HepG2 (cell line): Measurements from ENCODE around the gene RPSA. TPM values are rescaled to one million over a fixed set of nuclear protein-coding genes. Genes with fewer than 3 reads are reported as not detected.
A peak's percentile ranks its signal among the peaks of the same experiment; 100 is the strongest.

Source experiments
- ATAC-seq: fragments of 200-7000 bp; cut with Tn5 transposase; 3 replicates; pipeline ENCODE4 v1.9.1; 2020; ENCODE audit warnings: mild to moderate bottlenecking, moderate library complexity
- BruUV-seq: library from RNA; stranded (reverse); fragments of 400-500 nt; replicated peaks from 2 replicates; lab custom pipeline; 2021; lab: Mats Ljungman, UMichigan
- CTCF ChIA-PET: fragments of 300-600 bp; formaldehyde crosslinking; extraction: SDS; loops from one replicate; lab custom pipeline; 2021; ENCODE audit warnings: low total read pairs, inconsistent platforms, low intra/inter-chr PET ratio; lab: Yijun Ruan, JAX
- POLR2A ChIA-PET: fragments of 350-600 bp; sonication (Branson Sonifier 250); formaldehyde crosslinking; loops from one replicate; lab custom pipeline; 2020; ENCODE audit warnings: antibody characterized with exemption, inconsistent platforms; lab: Yijun Ruan, JAX
- DNase-seq: peaks from one replicate; pipeline ENCODE4 v3.0.0-alpha.2; 2015; ENCODE audit warnings: low spot score
- FAIRE-seq: peaks from 3 replicates; lab custom pipeline; 2011; peaks lifted over from hg19 to GRCh38; lab: Jason Lieb, UNC
- H2AFZ ChIP-seq: one replicate; pipeline ENCODE4 v1.6.1; 2011; ENCODE audit warnings: low read length, inconsistent platforms
- H3K27ac ChIP-seq: fragments of 300-600 bp; 3 replicates; pipeline ENCODE4 v1.8.0; 2011; ENCODE audit warnings: mixed run types, mild to moderate bottlenecking, mixed read lengths, low read length, inconsistent platforms; ENCODE audit not compliant: insufficient read depth; ENCODE audit errors: extremely low read length
- H3K27me3 ChIP-seq, 2 experiments: fragments of 200-600 bp in 1 of 2; 2 replicates in 1 of 2; 3 replicates in 1 of 2; pipeline versions ENCODE4 v1.6.0 to v1.8.0; 2011; ENCODE audit warnings: low read length in 2 of 2, mild to moderate bottlenecking in 2 of 2, moderate library complexity in 2 of 2, inconsistent platforms in 1 of 2; ENCODE audit not compliant: insufficient read depth in 2 of 2, control insufficient read depth in 1 of 2
- H3K36me3 ChIP-seq, 2 experiments: fragments of 200-600 bp in 1 of 2; replicated peaks in 1 of 2; 2 replicates in 1 of 2; 3 replicates in 1 of 2; pipeline versions ENCODE4 v1.5.1 to v1.8.0; 2011; ENCODE audit warnings: low read length in 2 of 2, inconsistent platforms in 1 of 2; ENCODE audit not compliant: insufficient read depth in 2 of 2, control insufficient read depth in 1 of 2
- H3K4me1 ChIP-seq: 2 replicates; pipeline ENCODE4 v1.5.1; 2012; ENCODE audit warnings: low read length, inconsistent platforms; ENCODE audit not compliant: insufficient read depth
- H3K4me2 ChIP-seq: 2 replicates; pipeline ENCODE4 v1.6.0; 2011; ENCODE audit warnings: low read depth, low read length, inconsistent platforms
- H3K4me3 ChIP-seq, 3 experiments: fragments of 200-600 bp in 1 of 3; sonication (generic), shearing (Covaris generic) in 1 of 3; replicated peaks in 1 of 3; 2 replicates each; pipeline ENCODE4 v1.5.1; 2011 to 2016; ENCODE audit warnings: low read length in 3 of 3, inconsistent platforms in 2 of 3, low read depth in 2 of 3, mild to moderate bottlenecking in 2 of 3, control low read depth in 1 of 3, mixed read lengths in 1 of 3; ENCODE audit not compliant: insufficient read depth in 1 of 3
- H3K79me2 ChIP-seq: one replicate; pipeline ENCODE4 v1.6.1; 2011; ENCODE audit warnings: low read length, inconsistent platforms; ENCODE audit not compliant: insufficient read depth
- H3K9ac ChIP-seq: 2 replicates; pipeline ENCODE4 v1.6.0; 2011; ENCODE audit warnings: mild to moderate bottlenecking, low read depth, low read length, inconsistent platforms; ENCODE audit not compliant: insufficient read depth
- H3K9me3 ChIP-seq: 2 replicates; pipeline ENCODE4 v1.5.1; 2012; ENCODE audit warnings: mild to moderate bottlenecking, low read length
- H4K20me1 ChIP-seq: 2 replicates; pipeline ENCODE4 v1.6.0; 2011; ENCODE audit warnings: inconsistent platforms, mild to moderate bottlenecking, low read length, moderate library complexity; ENCODE audit not compliant: insufficient read depth
- BCL6 ChIP-seq: IDR thresholded peaks from 2 replicates; pipeline ENCODE4 v1.6.1; 2016; ENCODE audit warnings: missing genetic modification reagents, missing compliant biosample characterization
- BRD4 ChIP-seq: sonication (generic); formaldehyde crosslinking; IDR thresholded peaks from 2 replicates; pipeline ENCODE4 v1.4.0; 2020; ENCODE audit warnings: missing genetic modification reagents
- EZH2 ChIP-seq: conservative IDR thresholded peaks from 2 replicates; pipeline ENCODE4 v1.6.1; 2012; ENCODE audit warnings: mild to moderate bottlenecking, low read depth, low read length, moderate library complexity
- FOSL2 ChIP-seq: sonication (generic); formaldehyde crosslinking; IDR thresholded peaks from 2 replicates; pipeline ENCODE4 v1.4.0; 2020; ENCODE audit warnings: missing genetic modification reagents
- HDAC6 ChIP-seq: fragments of 200-600 bp; sonication (generic); IDR thresholded peaks from 2 replicates; pipeline ENCODE4 v1.7.0; 2017; ENCODE audit warnings: mild to moderate bottlenecking, antibody characterized with exemption, low read length, low read depth
- ZGPAT ChIP-seq: IDR thresholded peaks from 2 replicates; pipeline ENCODE4 v1.6.1; 2016; ENCODE audit warnings: mild to moderate bottlenecking
- ZKSCAN1 ChIP-seq: fragments of 150-350 bp; IDR thresholded peaks from 2 replicates; pipeline ENCODE4 v1.6.1; 2014; ENCODE audit warnings: low read length
- ZNF280B ChIP-seq: sonication (generic); formaldehyde crosslinking; IDR thresholded peaks from 2 replicates; pipeline ENCODE4 v1.5.0; 2020; ENCODE audit warnings: missing genetic modification reagents, mild to moderate bottlenecking, borderline replicate concordance
- ZNF329 ChIP-seq: sonication (generic); formaldehyde crosslinking; IDR thresholded peaks from 2 replicates; pipeline ENCODE4 v1.9.0; 2021; ENCODE audit warnings: low read depth, mild to moderate bottlenecking, missing genetic modification reagents
- ZNF878 ChIP-seq: sonication (generic); formaldehyde crosslinking; IDR thresholded peaks from 2 replicates; pipeline ENCODE4 v1.8.1; 2023; ENCODE audit warnings: mild to moderate bottlenecking, missing genetic modification reagents, moderate library complexity
- WGBS: methylation state at CpG from one replicate; pipeline ENCODE4 v1.1.6; 2017; ENCODE audit warnings: low lambda C conversion rate; 5-methylcytosine and 5-hydroxymethylcytosine counted together
- in situ Hi-C: cut with HindIII; loops from 2 replicates; pipeline ENCODE4 v1.10.0; 2017; ENCODE audit warnings: low pct_unique_long_range_greater_than_20kb; ENCODE audit not compliant: extremely low pct_ligation_motif_present
- intact Hi-C: fragments of 100-400 bp; cut with micrococcal nuclease; formaldehyde crosslinking; loops from one replicate; pipeline ENCODE4 v1.10.0; 2022; ENCODE audit not compliant: unreplicated experiment
- polyA plus RNA-seq, 8 experiments: library from polyadenylated mRNA; depleted of rRNA in 3 of 8; stranded (reverse) in 7 of 8; unstranded in 1 of 8; fragments of >200 nt; fragmentation: Illumina TruSeq in 4 of 8; extraction: Trizol in 4 of 8; gene quantifications; 2 replicates each; pipeline versions ENCODE4 v1.2.1 to v1.2.3, GENCODE V29; 2011 to 2016; ENCODE audit warnings: low read depth in 4 of 8, missing spikeins in 1 of 8, mixed read lengths in 1 of 8; ENCODE audit not compliant: insufficient read depth in 1 of 8
- total RNA-seq, 5 experiments: library from RNA; depleted of rRNA; stranded (reverse); fragments of >200 nt; fragmentation: Illumina TruSeq; extraction: Trizol; gene quantifications; 2 replicates each; pipeline ENCODE4 v1.2.3, GENCODE V29; 2016; ENCODE audit warnings: low read depth in 1 of 5
- TF ChIP-seq, protein P1 (sequence below): sonication (generic); formaldehyde crosslinking; conservative IDR thresholded peaks from 2 replicates; pipeline ENCODE4 v1.8.1; 2023; ENCODE audit warnings: missing genetic modification reagents
- TF ChIP-seq, protein P2 (sequence below): sonication (generic); formaldehyde crosslinking; IDR thresholded peaks from 2 replicates; pipeline ENCODE4 v1.5.0; 2020; ENCODE audit warnings: missing genetic modification reagents, mild to moderate bottlenecking, borderline replicate concordance

Gene RPSA
- total and polyA plus RNA-seq, 2 of the 13 experiments (the other 11 are each of a cell fraction or from before 2014, with no cell fraction given): 1,683 to 3,226 TPM

GRCh38 chr3:39385456-39386090 is 20.9 kb upstream of the RPSA start:
- Histone ChIP-seq H3K27ac (no peak overlapping the region), H3K4me2 (peak overlapping the region; percentile 84), H3K79me2 (peaks cover 52% of the 10 kb centered on the region), H3K9ac (peak overlapping the region; percentile 73; the same call in 1 of the 2 replicates), H3K4me1 (peaks cover 43% of the 10 kb centered on the region), H3K4me3 (peak overlapping the region in 1 of 3 experiments; percentile 19; a peak in 2 of 6 replicates), H3K9me3 (no peaks in the 10 kb centered on the region), H4K20me1 (peaks cover 33% of the 10 kb centered on the region), H3K36me3 (peaks cover 4 to 16% of the 10 kb centered on the region in 2 experiments; a peak in 4 of 5 replicates), H2AFZ (no peak overlapping the region), H3K27me3 (no peaks in the 10 kb centered on the region)
- TSS peak; percentile 51 for BruUV-seq
- POLR2A ChIA-PET: interaction anchor here (0.6 kb wide), 1 partner anchor 17 kb away, joined by 3 read pairs; no protein-coding TSS in a partner anchor
- CTCF ChIA-PET: no interaction called here
- DNase-seq (no peak), ATAC-seq (no peak), FAIRE-seq (no peak)
- TF ChIP-seq BCL6 (CRISPR knock-in tag): no peak
- TF ChIP-seq ZNF280B (CRISPR knock-in tag): no peak
- peak; percentile 30; the same call in 1 of the 2 replicates for TF ChIP-seq FOSL2 (CRISPR knock-in tag)
- no peak for TF ChIP-seq BRD4 (CRISPR knock-in tag)
- TF ChIP-seq ZNF878 (CRISPR knock-in tag): no peak
- TF ChIP-seq, protein P1, sequence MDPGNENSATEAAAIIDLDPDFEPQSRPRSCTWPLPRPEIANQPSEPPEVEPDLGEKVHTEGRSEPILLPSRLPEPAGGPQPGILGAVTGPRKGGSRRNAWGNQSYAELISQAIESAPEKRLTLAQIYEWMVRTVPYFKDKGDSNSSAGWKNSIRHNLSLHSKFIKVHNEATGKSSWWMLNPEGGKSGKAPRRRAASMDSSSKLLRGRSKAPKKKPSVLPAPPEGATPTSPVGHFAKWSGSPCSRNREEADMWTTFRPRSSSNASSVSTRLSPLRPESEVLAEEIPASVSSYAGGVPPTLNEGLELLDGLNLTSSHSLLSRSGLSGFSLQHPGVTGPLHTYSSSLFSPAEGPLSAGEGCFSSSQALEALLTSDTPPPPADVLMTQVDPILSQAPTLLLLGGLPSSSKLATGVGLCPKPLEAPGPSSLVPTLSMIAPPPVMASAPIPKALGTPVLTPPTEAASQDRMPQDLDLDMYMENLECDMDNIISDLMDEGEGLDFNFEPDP (CRISPR knock-in tag): no peak
- TF ChIP-seq ZKSCAN1: 0 out of 2 replicates have a peak, but pooled peaks have one; percentile 52
- TF ChIP-seq, protein P2, sequence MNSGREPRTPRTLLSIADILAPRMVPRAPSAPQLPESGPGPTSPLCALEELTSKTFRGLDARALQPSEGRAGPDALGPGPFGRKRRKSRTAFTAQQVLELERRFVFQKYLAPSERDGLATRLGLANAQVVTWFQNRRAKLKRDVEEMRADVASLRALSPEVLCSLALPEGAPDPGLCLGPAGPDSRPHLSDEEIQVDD (CRISPR knock-in tag): no peak
- TF ChIP-seq EZH2: no peak
- no peak for TF ChIP-seq ZNF329 (CRISPR knock-in tag)
- TF ChIP-seq HDAC6: no peak
- no peak for TF ChIP-seq ZGPAT
- intact Hi-C loops: loop anchor here (2.0 kb wide), 1 partner anchor 21 kb away; the partner anchor contains the start of gene RPSA
- in situ Hi-C loops: loop anchor here (10.0 kb wide), 1 partner anchor 201 kb away; no protein-coding TSS in a partner anchor
- 75% methylated on average over 9 of the region's 9 CpGs for WGBS
